GM23248 (cell line): Measurements from ENCODE around the gene SUGCT. TPM values are rescaled to one million over a fixed set of nuclear protein-coding genes. Genes with fewer than 3 reads are reported as not detected.

Experiments
- DNase-seq: peaks from one replicate; pipeline ENCODE4 v3.0.0-alpha.2; 2015
- H2AFZ ChIP-seq: fragments of 200-600 bp; sonication (generic); 2 replicates; pipeline ENCODE4 v1.6.1; 2016; ENCODE audit warnings: antibody characterized with exemption
- H3F3A ChIP-seq: fragments of 200-600 bp; sonication (generic); 2 replicates; pipeline ENCODE4 v1.6.1; 2016; ENCODE audit warnings: mild to moderate bottlenecking, antibody characterized with exemption, mixed run types; ENCODE audit not compliant: insufficient read depth
- H3K27ac ChIP-seq: fragments of 200-600 bp; sonication (generic); 2 replicates; pipeline ENCODE4 v1.5.1; 2016; ENCODE audit warnings: mild to moderate bottlenecking
- H3K27me3 ChIP-seq: fragments of 200-600 bp; sonication (generic); replicated peaks from 2 replicates; pipeline ENCODE4 v1.6.1; 2016; ENCODE audit warnings: mild to moderate bottlenecking; ENCODE audit not compliant: insufficient read depth
- H3K36me3 ChIP-seq: fragments of 200-600 bp; sonication (generic); 2 replicates; pipeline ENCODE4 v1.6.1; 2016; ENCODE audit warnings: low read depth, mild to moderate bottlenecking
- H3K4me1 ChIP-seq: fragments of 200-600 bp; sonication (generic); 2 replicates; pipeline ENCODE4 v1.6.1; 2016; ENCODE audit warnings: mild to moderate bottlenecking; ENCODE audit not compliant: insufficient read depth
- H3K4me2 ChIP-seq: fragments of 200-600 bp; sonication (generic); one replicate; pipeline ENCODE4 v1.6.1; 2016; ENCODE audit warnings: mild to moderate bottlenecking; ENCODE audit not compliant: unreplicated experiment
- H3K4me3 ChIP-seq: fragments of 200-600 bp; sonication (generic); 2 replicates; pipeline ENCODE4 v1.5.1; 2016; ENCODE audit warnings: mild to moderate bottlenecking
- H3K79me2 ChIP-seq: fragments of 200-600 bp; sonication (generic); 2 replicates; pipeline ENCODE4 v1.6.1; 2016; ENCODE audit warnings: mild to moderate bottlenecking; ENCODE audit not compliant: insufficient read depth
- H3K9ac ChIP-seq: fragments of 200-600 bp; sonication (generic); 2 replicates; pipeline ENCODE4 v1.6.1; 2016; ENCODE audit warnings: mild to moderate bottlenecking
- H3K9me2 ChIP-seq: fragments of 200-600 bp; sonication (generic); 2 replicates; pipeline ENCODE4 v1.6.1; 2016; ENCODE audit warnings: mixed run types, mild to moderate bottlenecking, moderate library complexity; ENCODE audit not compliant: insufficient read depth
- H3K9me3 ChIP-seq: fragments of 200-600 bp; sonication (generic); one replicate; pipeline ENCODE4 v1.6.1; 2017; ENCODE audit warnings: low read depth
- H4K20me1 ChIP-seq: fragments of 200-600 bp; sonication (generic); 2 replicates; pipeline ENCODE4 v1.6.0; 2016; ENCODE audit not compliant: insufficient read depth
- EZH2 ChIP-seq: fragments of 200-600 bp; sonication (generic); IDR thresholded peaks from 2 replicates; pipeline ENCODE4 v1.6.1; 2018; ENCODE audit warnings: antibody characterized with exemption, mild to moderate bottlenecking; ENCODE audit not compliant: insufficient read depth, poor library complexity, severe bottlenecking
- EZH2phosphoT487 ChIP-seq: fragments of 200-600 bp; sonication (generic); IDR thresholded peaks from 2 replicates; pipeline ENCODE4 v1.6.1; 2018; ENCODE audit warnings: antibody characterized with exemption, moderate library complexity, mild to moderate bottlenecking, low read depth; ENCODE audit not compliant: insufficient read depth
- WGBS, 2 experiments: methylation state at CpG; one replicate each; pipeline ENCODE4 v1.1.6; 2015 to 2017; ENCODE audit warnings: low lambda C conversion rate in 2 of 2, low coverage in 1 of 2; ENCODE audit errors: missing lambda C conversion rate in 2 of 2; 5-methylcytosine and 5-hydroxymethylcytosine counted together
- in situ Hi-C: fragments of 300-500 bp; cut with MboI; formaldehyde crosslinking; loops from 2 replicates; pipeline ENCODE4 v1.15.0; 2020
- polyA plus RNA-seq: library from polyadenylated mRNA; unstranded; fragments of >200 nt; fragmentation: Nextera tagmentation; extraction: Ambion mirVana; gene quantifications from 2 replicates; pipeline ENCODE4 v1.2.1, GENCODE V29; 2016
- total RNA-seq: library from RNA; depleted of rRNA; stranded (reverse); fragments of >200 nt; shearing (Covaris generic); gene quantifications from 2 replicates; pipeline ENCODE4 v1.2.3, GENCODE V29; 2014

The SUGCT gene
- total and polyA plus RNA-seq, 2 experiments from 2014 or later: 2.2 to 7.1 TPM

GRCh38 chr7:40880581-40880980 is 745.8 kb downstream of the SUGCT start:
- no peak overlapping the region for H2AFZ ChIP-seq
- H3K9me2 ChIP-seq: no peaks in the 10 kb centered on the region
- no peaks in the 10 kb centered on the region for H3K79me2 ChIP-seq
- WGBS, 2 experiments: 41 to 43% methylated on average over 1 of the region's 1 CpG
- no peak overlapping the region for H3K4me2 ChIP-seq
- in situ Hi-C loops: no loop called here
- no peaks in the 10 kb centered on the region for H3K4me1 ChIP-seq
- peak; percentile 35 for DNase-seq
- H3K9ac ChIP-seq: no peak overlapping the region
- no peak overlapping the region for H3K4me3 ChIP-seq
- H3K9me3 ChIP-seq: no peaks in the 10 kb centered on the region
- H3K27me3 ChIP-seq: no peaks in the 10 kb centered on the region
- H3K27ac ChIP-seq: no peak overlapping the region
- H3K36me3 ChIP-seq: no peaks in the 10 kb centered on the region
- no peaks in the 10 kb centered on the region for H3F3A ChIP-seq
- H4K20me1 ChIP-seq: no peaks in the 10 kb centered on the region
- TF ChIP-seq EZH2 (no peak), EZH2phosphoT487 (no peak)

- no peaks in the 10 kb centered on the region for H3K9me3 ChIP-seq
- H3K9ac ChIP-seq: no peak overlapping the region
- H3K79me2 ChIP-seq: no peaks in the 10 kb centered on the region
- H3K9me2 ChIP-seq: no peaks in the 10 kb centered on the region
- TF ChIP-seq EZH2phosphoT487 (no peak), EZH2 (no peak)
- H3K36me3 ChIP-seq: no peaks in the 10 kb centered on the region
- H2AFZ ChIP-seq: no peak overlapping the region
- WGBS, 2 experiments: 91 to 100% methylated on average over 2 of the region's 2 CpGs
- H3K4me1 ChIP-seq: no peaks in the 10 kb centered on the region; the same call in 1 of the 2 replicates
- no peak overlapping the region for H3K4me3 ChIP-seq
- H3K27me3 ChIP-seq: no peaks in the 10 kb centered on the region
- no peaks in the 10 kb centered on the region for H4K20me1 ChIP-seq
- in situ Hi-C loops: no loop called here
- no peak overlapping the region for H3K27ac ChIP-seq
- no peaks in the 10 kb centered on the region for H3F3A ChIP-seq
- DNase-seq: no peak
- H3K4me2 ChIP-seq: no peak overlapping the region
Measured at GRCh38 chr7:40881405-40881926, 746.7 kb downstream of the SUGCT start.

GRCh38 chr7:40882071-40882658 is 747.4 kb downstream of the SUGCT start:
- no peak overlapping the region for H3K27ac ChIP-seq
- no peak overlapping the region for H3K4me3 ChIP-seq
- TF ChIP-seq EZH2 (no peak), EZH2phosphoT487 (no peak)
- H3K79me2 ChIP-seq: no peaks in the 10 kb centered on the region
- no peaks in the 10 kb centered on the region for H4K20me1 ChIP-seq
- in situ Hi-C loops: no loop called here
- H3K9ac ChIP-seq: no peak overlapping the region
- no peaks in the 10 kb centered on the region for H3K36me3 ChIP-seq
- no peaks in the 10 kb centered on the region for H3K27me3 ChIP-seq
- DNase-seq: no peak
- H3K4me1 ChIP-seq: peaks cover 7% of the 10 kb centered on the region
- H3K9me3 ChIP-seq: no peaks in the 10 kb centered on the region
- no peak overlapping the region for H3K4me2 ChIP-seq
- 0 out of 2 replicates have a peak, but pooled peaks cover under 1% of the 10 kb centered on the region for H3F3A ChIP-seq
- H2AFZ ChIP-seq: no peak overlapping the region
- H3K9me2 ChIP-seq: no peaks in the 10 kb centered on the region

GRCh38 chr7:40883826-40884225 is 749.0 kb downstream of the SUGCT start:
- no peaks in the 10 kb centered on the region for H3K27me3 ChIP-seq
- no peak overlapping the region for H3K27ac ChIP-seq
- H3F3A ChIP-seq: 0 out of 2 replicates have a peak, but pooled peaks cover 5% of the 10 kb centered on the region
- no peaks in the 10 kb centered on the region for H3K9me3 ChIP-seq
- no peaks in the 10 kb centered on the region for H3K9me2 ChIP-seq
- H3K4me2 ChIP-seq: no peak overlapping the region
- H2AFZ ChIP-seq: no peak overlapping the region
- H3K79me2 ChIP-seq: no peaks in the 10 kb centered on the region
- TF ChIP-seq EZH2phosphoT487: no peak
- TF ChIP-seq EZH2: no peak
- no peaks in the 10 kb centered on the region for H4K20me1 ChIP-seq
- peaks cover 12% of the 10 kb centered on the region for H3K4me1 ChIP-seq
- no peaks in the 10 kb centered on the region for H3K36me3 ChIP-seq
- DNase-seq: no peak
- no peak overlapping the region for H3K9ac ChIP-seq
- in situ Hi-C loops: no loop called here
- H3K4me3 ChIP-seq: no peak overlapping the region

- no peak for DNase-seq
- Histone ChIP-seq H4K20me1 (no peaks in the 10 kb centered on the region), H3K4me3 (no peak overlapping the region), H3K9me2 (no peaks in the 10 kb centered on the region), H3K9me3 (no peaks in the 10 kb centered on the region), H3K36me3 (no peaks in the 10 kb centered on the region), H3K27ac (no peak overlapping the region), H3F3A (0 out of 2 replicates have a peak, but pooled peaks cover 5% of the 10 kb centered on the region), H3K79me2 (no peaks in the 10 kb centered on the region), H3K4me1 (peaks cover 12% of the 10 kb centered on the region), H3K9ac (no peak overlapping the region), H3K27me3 (no peaks in the 10 kb centered on the region), H3K4me2 (no peak overlapping the region), H2AFZ (no peak overlapping the region)
- TF ChIP-seq EZH2 (no peak), EZH2phosphoT487 (no peak)
- WGBS, 2 experiments: 93 to 94% methylated on average over 3 of the region's 3 CpGs
- in situ Hi-C loops: no loop called here
Measured at GRCh38 chr7:40884241-40884640, 749.4 kb downstream of the SUGCT start.
